Measurements from ENCODE around the gene COL25A1. TPM values are rescaled to one million over a fixed set of nuclear protein-coding genes. Genes with fewer than 3 reads are reported as not detected.

The COL25A1 gene
- total RNA-seq, 4 donors from 2014 or later = 0.14 to 1.6 (median 0.32) TPM; not detected in 1

DNA sequence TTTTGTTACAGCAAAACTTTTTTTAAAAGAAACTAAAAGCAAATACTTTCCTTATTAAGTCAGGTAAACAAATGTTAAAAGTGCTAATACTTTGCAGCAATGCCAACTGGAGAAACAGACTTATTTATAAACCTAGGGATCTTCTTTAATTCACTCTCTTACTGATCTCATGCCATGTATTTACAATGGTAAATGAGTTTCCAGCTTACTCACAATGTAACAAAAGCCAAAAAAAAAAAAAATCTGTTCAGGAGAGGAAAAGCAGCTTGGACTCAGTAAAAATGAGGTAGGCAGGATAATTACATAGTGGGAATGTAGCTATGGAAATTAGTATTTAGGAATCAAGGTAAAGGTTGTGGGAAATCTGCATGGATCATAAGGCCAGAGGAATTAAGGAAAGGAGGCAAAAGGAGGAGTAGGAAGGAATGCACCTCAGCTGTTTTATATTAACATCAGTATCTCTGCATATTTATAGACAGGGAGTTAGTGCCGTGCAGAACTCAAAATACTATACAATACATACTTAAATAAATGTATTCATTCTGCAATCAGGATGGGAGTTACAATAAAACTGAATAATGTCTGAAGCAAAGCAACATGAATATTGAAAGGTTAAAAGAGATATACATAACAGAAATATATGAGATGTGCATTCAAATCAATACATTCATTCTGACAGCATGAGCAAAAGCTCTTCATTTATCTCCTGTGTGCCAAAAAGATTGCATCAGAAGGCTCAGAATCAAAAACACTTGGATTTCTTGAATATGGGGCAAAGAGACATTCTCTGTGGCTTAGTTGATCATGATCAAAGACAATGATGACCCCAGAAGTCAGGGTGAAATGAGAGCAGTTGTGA is 481.7 kb downstream of the COL25A1 start:
- no peak for DNase-seq
- TF ChIP-seq EP300 (IDR thresholded peaks at IDR 0.05; ENCODE audit: low read depth) (no peak), POLR2AphosphoS5 (IDR thresholded peaks at IDR 0.05) (no peak), POLR2A (IDR thresholded peaks at IDR 0.05) (no peak)
- TF ChIP-seq, protein P1, sequence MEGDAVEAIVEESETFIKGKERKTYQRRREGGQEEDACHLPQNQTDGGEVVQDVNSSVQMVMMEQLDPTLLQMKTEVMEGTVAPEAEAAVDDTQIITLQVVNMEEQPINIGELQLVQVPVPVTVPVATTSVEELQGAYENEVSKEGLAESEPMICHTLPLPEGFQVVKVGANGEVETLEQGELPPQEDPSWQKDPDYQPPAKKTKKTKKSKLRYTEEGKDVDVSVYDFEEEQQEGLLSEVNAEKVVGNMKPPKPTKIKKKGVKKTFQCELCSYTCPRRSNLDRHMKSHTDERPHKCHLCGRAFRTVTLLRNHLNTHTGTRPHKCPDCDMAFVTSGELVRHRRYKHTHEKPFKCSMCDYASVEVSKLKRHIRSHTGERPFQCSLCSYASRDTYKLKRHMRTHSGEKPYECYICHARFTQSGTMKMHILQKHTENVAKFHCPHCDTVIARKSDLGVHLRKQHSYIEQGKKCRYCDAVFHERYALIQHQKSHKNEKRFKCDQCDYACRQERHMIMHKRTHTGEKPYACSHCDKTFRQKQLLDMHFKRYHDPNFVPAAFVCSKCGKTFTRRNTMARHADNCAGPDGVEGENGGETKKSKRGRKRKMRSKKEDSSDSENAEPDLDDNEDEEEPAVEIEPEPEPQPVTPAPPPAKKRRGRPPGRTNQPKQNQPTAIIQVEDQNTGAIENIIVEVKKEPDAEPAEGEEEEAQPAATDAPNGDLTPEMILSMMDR (IDR thresholded peaks at IDR 0.05) = no peak
- 80 to 88% methylated on average over 1 of the region's 1 CpG for WGBS, 2 donors (ENCODE audit: low coverage in 1 of 2)
- intact Hi-C loops (cut with DNase I; ENCODE audit: low total_unique reads) = no loop called here
- no peaks in the 10 kb centered on the region for H3K27me3 ChIP-seq
- no peaks in the 10 kb centered on the region for H3K9me3 ChIP-seq
- no peaks in the 10 kb centered on the region for H3K36me3 ChIP-seq
- no peak overlapping the region for H3K4me3 ChIP-seq
- no peak overlapping the region for H3K27ac ChIP-seq
- in situ Hi-C loops (cut with MboI; ENCODE audit: low pct_ligation_motif_present in 1 of 4, low pct_unique_long_range_greater_than_20kb in 1 of 4, low sequenced_read_pairs in 3 of 4) = no loop called here
- H3K4me1 ChIP-seq = no peaks in the 10 kb centered on the region

DNA sequence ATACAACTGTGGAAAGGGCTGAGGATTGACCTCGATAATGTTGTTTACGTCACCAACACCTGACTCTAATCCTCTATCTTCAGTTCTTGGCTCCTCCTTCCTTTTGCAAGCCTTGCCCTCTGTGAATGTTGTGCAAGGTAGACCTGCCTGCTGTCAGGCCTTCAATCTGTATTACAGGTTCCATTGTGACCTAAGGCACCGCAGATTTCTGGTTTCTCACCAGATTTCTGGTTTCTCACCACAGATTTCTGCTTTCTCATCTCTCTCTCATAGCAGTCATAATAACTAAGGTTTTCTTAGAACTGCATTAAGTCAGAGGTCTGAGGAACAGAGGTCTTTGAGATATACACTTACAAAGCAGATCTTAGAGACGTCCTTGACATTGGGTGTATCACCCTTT is 488.1 kb downstream of the COL25A1 start:
- H3K27me3 ChIP-seq = no peaks in the 10 kb centered on the region
- H3K9me3 ChIP-seq = no peaks in the 10 kb centered on the region
- WGBS, 2 donors (ENCODE audit: low coverage in 1 of 2) = 76 to 84% methylated on average over 3 to 4 of the region's 4 CpGs
- no peaks in the 10 kb centered on the region for H3K36me3 ChIP-seq
- no peak for TF ChIP-seq POLR2A (IDR thresholded peaks at IDR 0.05)
- no peak for TF ChIP-seq POLR2AphosphoS5 (IDR thresholded peaks at IDR 0.05)
- TF ChIP-seq, protein P1 (IDR thresholded peaks at IDR 0.05) = no peak
- no peak for TF ChIP-seq EP300 (IDR thresholded peaks at IDR 0.05; ENCODE audit: low read depth)
- intact Hi-C loops (cut with DNase I; ENCODE audit: low total_unique reads) = no loop called here
- in situ Hi-C loops (cut with MboI; ENCODE audit: low pct_ligation_motif_present in 1 of 4, low pct_unique_long_range_greater_than_20kb in 1 of 4, low sequenced_read_pairs in 3 of 4) = no loop called here
- no peaks in the 10 kb centered on the region for H3K4me1 ChIP-seq
- H3K27ac ChIP-seq = no peak overlapping the region
- DNase-seq = no peak
- no peak overlapping the region for H3K4me3 ChIP-seq

DNA sequence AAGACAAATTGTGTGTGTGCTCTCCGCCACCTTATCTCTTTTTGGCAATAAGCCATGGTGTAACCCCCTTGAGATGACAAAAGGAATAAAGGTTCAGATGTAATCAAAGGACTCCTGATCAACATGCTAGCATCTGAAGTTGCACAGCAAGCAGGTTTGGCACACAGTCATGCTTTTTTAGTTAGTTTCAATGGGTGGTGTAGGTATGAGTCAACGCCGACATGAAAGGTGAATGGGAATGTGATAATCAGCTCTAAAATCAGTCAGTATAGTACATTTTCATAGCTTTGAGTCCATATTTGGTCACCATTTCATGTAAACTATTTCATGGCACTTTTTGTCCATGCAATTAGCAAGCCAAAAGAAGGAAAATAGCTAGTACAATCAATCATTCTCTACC is 489.2 kb downstream of the COL25A1 start:
- H3K4me3 ChIP-seq = no peak overlapping the region
- DNase-seq = no peak
- H3K27me3 ChIP-seq = peaks cover 6% of the 10 kb centered on the region
- WGBS, 2 donors (ENCODE audit: low coverage in 1 of 2) = 79 to 89% methylated on average over 3 of the region's 3 CpGs
- in situ Hi-C loops (cut with MboI; ENCODE audit: low pct_ligation_motif_present in 1 of 4, low pct_unique_long_range_greater_than_20kb in 1 of 4, low sequenced_read_pairs in 3 of 4) = no loop called here
- H3K9me3 ChIP-seq = no peaks in the 10 kb centered on the region
- no peak overlapping the region for H3K27ac ChIP-seq
- intact Hi-C loops (cut with DNase I; ENCODE audit: low total_unique reads) = no loop called here
- TF ChIP-seq EP300 (IDR thresholded peaks at IDR 0.05; ENCODE audit: low read depth) (no peak), POLR2AphosphoS5 (IDR thresholded peaks at IDR 0.05) (no peak), POLR2A (IDR thresholded peaks at IDR 0.05) (no peak)
- TF ChIP-seq, protein P1 (IDR thresholded peaks at IDR 0.05) = no peak
- H3K36me3 ChIP-seq = no peaks in the 10 kb centered on the region
- H3K4me1 ChIP-seq = no peaks in the 10 kb centered on the region

DNA sequence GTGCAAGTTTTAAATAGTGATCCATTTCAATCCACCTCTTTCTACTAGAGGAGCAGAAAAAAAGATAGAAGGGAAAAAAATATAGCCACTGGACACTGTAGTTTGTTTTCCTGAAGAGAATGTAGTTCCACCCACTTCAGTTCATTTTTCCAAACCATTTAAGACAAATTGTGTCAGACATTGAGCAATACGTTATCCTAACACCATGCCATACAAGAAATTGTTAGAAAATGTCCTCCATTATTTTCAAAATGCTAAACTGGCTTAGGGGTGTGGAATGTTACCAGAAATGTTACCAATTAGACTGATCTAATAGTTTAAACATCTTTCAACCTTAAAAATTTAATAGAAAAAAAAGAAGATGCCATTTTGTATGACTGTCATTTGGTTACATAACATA is 491.0 kb downstream of the COL25A1 start:
- Histone ChIP-seq H3K27me3 (peaks cover 6% of the 10 kb centered on the region), H3K9me3 (no peaks in the 10 kb centered on the region), H3K4me3 (no peak overlapping the region), H3K4me1 (no peaks in the 10 kb centered on the region), H3K27ac (no peak overlapping the region), H3K36me3 (no peaks in the 10 kb centered on the region)
- in situ Hi-C loops (cut with MboI; ENCODE audit: low pct_ligation_motif_present in 1 of 4, low pct_unique_long_range_greater_than_20kb in 1 of 4, low sequenced_read_pairs in 3 of 4) = no loop called here
- intact Hi-C loops (cut with DNase I; ENCODE audit: low total_unique reads) = no loop called here
- WGBS, 2 donors (ENCODE audit: low coverage in 1 of 2) = 67 to 69% methylated on average over 1 of the region's 1 CpG
- TF ChIP-seq POLR2AphosphoS5 (IDR thresholded peaks at IDR 0.05) = no peak
- DNase-seq = no peak
